Effector CD4-positive, alpha-beta T cell (primary cell): ENCODE measurements around the gene FOXRED2.

Experiments
- DNase-seq: peaks from one replicate; pipeline ENCODE4 v3.0.0-alpha.2; 2020

Gene FOXRED2

GRCh38 chr22:36447632-36448031, 59.2 kb downstream of the FOXRED2 start:
- DNase-seq = no peak

- no peak for DNase-seq
These were observed 61.6 kb downstream of the FOXRED2 start for GRCh38 chr22:36445158-36445668.

- DNase-seq = no peak
These were observed 63.6 kb downstream of the FOXRED2 start for GRCh38 chr22:36443198-36443770.

GRCh38 chr22:36442506-36443197, 64.2 kb downstream of the FOXRED2 start:
- no peak for DNase-seq

- DNase-seq = no peak
These were observed 66.3 kb downstream of the FOXRED2 start for GRCh38 chr22:36440429-36441002.

- no peak for DNase-seq
These were observed 67.2 kb downstream of the FOXRED2 start for GRCh38 chr22:36439481-36440271.
